IMR-90 (cell line): ENCODE measurements around the gene NXF1. TPM values are rescaled to one million over a fixed set of nuclear protein-coding genes. Genes with fewer than 3 reads are reported as not detected.

Source experiments
- ATAC-seq: fragments of 200-7000 bp; cut with Tn5 transposase; 2 replicates; pipeline ENCODE4 v1.9.1; 2020; ENCODE audit warnings: low read depth, mild to moderate bottlenecking, moderate library complexity
- BruUV-seq: library from RNA; stranded (reverse); fragments of 400-500 nt; replicated peaks from 2 replicates; lab custom pipeline; 2021; lab: Mats Ljungman, UMichigan
- CTCF ChIA-PET: fragments of 300-600 bp; formaldehyde crosslinking; extraction: SDS; loops from one replicate; lab custom pipeline; 2021; ENCODE audit warnings: antibody characterized with exemption; lab: Yijun Ruan, JAX
- POLR2A ChIA-PET: fragments of 300-600 bp; sonication (Branson Sonifier 250); formaldehyde crosslinking; loops from one replicate; lab custom pipeline; 2022; ENCODE audit warnings: antibody characterized with exemption; ENCODE audit not compliant: unreplicated experiment; lab: Charles Lee
- DNase-seq: peaks from one replicate; pipeline ENCODE4 v3.0.0; 2013
- H2AFZ ChIP-seq: replicated peaks from 2 replicates; pipeline ENCODE3; 2013; ENCODE audit warnings: low read length, mild to moderate bottlenecking; ENCODE audit not compliant: poor library complexity
- H2AK5ac ChIP-seq: 2 replicates; pipeline ENCODE4 v1.6.1; 2013; ENCODE audit warnings: low read depth, low read length, inconsistent platforms
- H2AK9ac ChIP-seq: replicated peaks from 2 replicates; pipeline ENCODE3; 2013; ENCODE audit warnings: mild to moderate bottlenecking, low read depth, low read length, moderate library complexity; ENCODE audit not compliant: poor library complexity
- H2BK120ac ChIP-seq: 2 replicates; pipeline ENCODE4 v1.6.1; 2013; ENCODE audit warnings: low read depth, low read length, inconsistent platforms
- H2BK15ac ChIP-seq: 3 replicates; pipeline ENCODE4 v1.6.1; 2013; ENCODE audit warnings: low read depth, low read length, inconsistent platforms
- H2BK20ac ChIP-seq: 2 replicates; pipeline ENCODE4 v1.6.1; 2013; ENCODE audit warnings: low read depth, mild to moderate bottlenecking, inconsistent platforms, low read length, moderate library complexity
- H2BK5ac ChIP-seq: 2 replicates; pipeline ENCODE4 v1.6.1; 2013; ENCODE audit warnings: mild to moderate bottlenecking, low read depth, low read length, inconsistent platforms; ENCODE audit not compliant: poor library complexity, severe bottlenecking
- H3K14ac ChIP-seq: replicated peaks from 2 replicates; pipeline ENCODE4 v1.6.1; 2013; ENCODE audit warnings: low read depth, low read length, inconsistent platforms
- H3K18ac ChIP-seq: 2 replicates; pipeline ENCODE4 v1.6.1; 2013; ENCODE audit warnings: low read depth, low read length, control low read depth
- H3K23ac ChIP-seq: 2 replicates; pipeline ENCODE4 v1.6.1; 2013; ENCODE audit warnings: low read depth, low read length, inconsistent platforms
- H3K27ac ChIP-seq: 2 replicates; pipeline ENCODE4 v1.5.1; 2013; ENCODE audit warnings: mild to moderate bottlenecking, control low read depth, low read length; ENCODE audit not compliant: insufficient read depth
- H3K27me3 ChIP-seq: 2 replicates; pipeline ENCODE4 v1.6.1; 2013; ENCODE audit warnings: low read length; ENCODE audit not compliant: control insufficient read depth, insufficient read depth
- H3K36me3 ChIP-seq: 2 replicates; pipeline ENCODE4 v1.6.1; 2013; ENCODE audit warnings: low read length, mixed read lengths; ENCODE audit not compliant: control insufficient read depth, insufficient read depth
- H3K4ac ChIP-seq: 2 replicates; pipeline ENCODE4 v1.6.1; 2013; ENCODE audit warnings: low read depth, low read length, inconsistent platforms
- H3K4me1 ChIP-seq: 2 replicates; pipeline ENCODE4 v1.6.1; 2013; ENCODE audit warnings: low read length, mixed read lengths; ENCODE audit not compliant: control insufficient read depth, insufficient read depth
- H3K4me2 ChIP-seq: 2 replicates; pipeline ENCODE4 v1.6.1; 2013; ENCODE audit warnings: low read depth, mild to moderate bottlenecking, control low read depth, low read length, moderate library complexity
- H3K4me3 ChIP-seq: 2 replicates; pipeline ENCODE4 v1.5.1; 2013; ENCODE audit warnings: low read depth, mild to moderate bottlenecking, control low read depth, low read length, moderate library complexity; ENCODE audit not compliant: insufficient read depth
- H3K56ac ChIP-seq: 2 replicates; pipeline ENCODE4 v1.6.1; 2013; ENCODE audit warnings: low read length, inconsistent platforms; ENCODE audit not compliant: insufficient read depth; ENCODE audit errors: extremely low read depth
- H3K79me1 ChIP-seq, 2 experiments: 2 replicates each; pipeline ENCODE4 v1.6.1; 2013; ENCODE audit warnings: low read length in 2 of 2, inconsistent platforms in 1 of 2, low read depth in 1 of 2
- H3K9ac ChIP-seq: 2 replicates; pipeline ENCODE4 v1.6.1; 2013; ENCODE audit warnings: low read depth, low read length, control low read depth
- H3K9me1 ChIP-seq: 2 replicates; pipeline ENCODE4 v1.6.1; 2013; ENCODE audit warnings: low read length, inconsistent platforms; ENCODE audit not compliant: insufficient read depth
- H3K9me3 ChIP-seq: 2 replicates; pipeline ENCODE4 v1.6.1; 2013; ENCODE audit warnings: low read length; ENCODE audit not compliant: control insufficient read depth, insufficient read depth
- H4K20me1 ChIP-seq: 2 replicates; pipeline ENCODE4 v1.6.1; 2013; ENCODE audit warnings: low read length, inconsistent platforms; ENCODE audit not compliant: insufficient read depth
- H4K5ac ChIP-seq: 2 replicates; pipeline ENCODE4 v1.6.1; 2013; ENCODE audit warnings: mild to moderate bottlenecking, low read depth, low read length, control low read depth
- H4K8ac ChIP-seq, 2 experiments: 2 replicates each; pipeline ENCODE4 v1.6.1; 2013; ENCODE audit warnings: low read depth in 2 of 2, low read length in 2 of 2, control low read depth in 1 of 2, inconsistent platforms in 1 of 2
- H4K91ac ChIP-seq: 2 replicates; pipeline ENCODE4 v1.6.1; 2013; ENCODE audit warnings: low read depth, low read length, inconsistent platforms; ENCODE audit not compliant: insufficient read depth
- SMC3 ChIP-seq: fragments of 150-350 bp; IDR thresholded peaks from 2 replicates; pipeline ENCODE4 v1.6.1; 2016; ENCODE audit warnings: low read depth, mild to moderate bottlenecking, antibody characterized with exemption, low read length, moderate library complexity
- WGBS, 2 experiments: methylation state at CpG; one replicate each; pipeline versions ENCODE4 v1.1.5 to v1.1.7; 2013; ENCODE audit warnings: missing lambda C conversion rate in 2 of 2; ENCODE audit not compliant: insufficient read length in 1 of 2; ENCODE audit errors: extremely low coverage in 2 of 2; 5-methylcytosine and 5-hydroxymethylcytosine counted together
- dilution Hi-C: fragments of 300-500 bp; cut with HindIII; formaldehyde crosslinking; loops from one replicate; pipeline ENCODE4 v1.14.3; 2018; ENCODE audit warnings: low sequenced_read_pairs; ENCODE audit not compliant: unreplicated experiment
- in situ Hi-C: fragments of 300-500 bp; cut with MboI; formaldehyde crosslinking; loops from 3 replicates; pipeline ENCODE4 v1.14.3; 2019; ENCODE audit warnings: low sequenced_read_pairs, inconsistent platforms, mixed read lengths
- intact Hi-C: fragments of 100-400 bp; cut with micrococcal nuclease; formaldehyde crosslinking; loops from 2 replicates; pipeline ENCODE4 v1.10.0; 2022
- polyA plus RNA-seq, 3 experiments: library from polyadenylated mRNA; depleted of rRNA; stranded (reverse); fragments of >200 nt; gene quantifications; 2 replicates each; pipeline ENCODE4 v1.2.3, GENCODE V29; 2012; ENCODE audit warnings: low replicate concordance in 1 of 3
- total RNA-seq: library from RNA; depleted of rRNA; stranded (reverse); fragments of >200 nt; gene quantifications from 2 replicates; pipeline ENCODE4 v1.2.3, GENCODE V29; 2012
- TF ChIP-seq, protein P1 (sequence below): fragments of 150-350 bp; IDR thresholded peaks from 2 replicates; pipeline ENCODE4 v1.6.1; 2017; ENCODE audit warnings: mild to moderate bottlenecking, antibody characterized with exemption, low read length, low read depth

Gene NXF1
- total and polyA plus RNA-seq, 2 of the 4 experiments (the other 2 are of a cell fraction): 26.3 to 97.4 TPM

DNA sequence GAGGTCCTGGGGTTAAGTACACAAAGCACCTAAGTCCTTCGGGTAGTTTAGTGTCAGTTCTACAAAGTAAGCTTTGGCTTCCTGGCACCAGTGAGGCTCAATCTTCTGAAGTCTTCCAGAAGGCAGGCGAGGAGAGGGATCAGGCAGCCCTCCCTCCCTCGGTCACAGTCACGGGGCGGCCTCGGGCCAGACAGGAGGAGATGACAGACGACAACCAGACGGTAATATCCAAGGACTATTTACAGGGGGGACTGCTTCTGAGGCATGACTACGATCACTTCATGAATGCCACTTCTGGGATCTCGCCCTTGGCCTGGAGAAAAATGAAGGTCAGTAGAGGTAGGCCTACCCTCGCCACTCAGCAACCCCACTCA, 13.1 kb downstream of the NXF1 start:
- H3K79me1 ChIP-seq: peaks cover 12 to 49% of the 10 kb centered on the region in 2 experiments
- WGBS, 2 experiments: no CpG with 5 or more reads among the region's 11 CpGs
- H3K14ac ChIP-seq: no peak overlapping the region; the same call in 1 of the 2 replicates
- POLR2A ChIA-PET: interaction anchor here (1.0 kb wide), 1 partner anchor 10 kb away, joined by 3 read pairs; no protein-coding TSS in a partner anchor
- H3K4ac ChIP-seq: peak overlapping the region; percentile 49; the same call in 1 of the 2 replicates
- H3K27ac ChIP-seq: peak overlapping the region; percentile 74
- peak overlapping the region; percentile 4 for H2AK9ac ChIP-seq
- no peak for TF ChIP-seq SMC3
- TF ChIP-seq, protein P1, sequence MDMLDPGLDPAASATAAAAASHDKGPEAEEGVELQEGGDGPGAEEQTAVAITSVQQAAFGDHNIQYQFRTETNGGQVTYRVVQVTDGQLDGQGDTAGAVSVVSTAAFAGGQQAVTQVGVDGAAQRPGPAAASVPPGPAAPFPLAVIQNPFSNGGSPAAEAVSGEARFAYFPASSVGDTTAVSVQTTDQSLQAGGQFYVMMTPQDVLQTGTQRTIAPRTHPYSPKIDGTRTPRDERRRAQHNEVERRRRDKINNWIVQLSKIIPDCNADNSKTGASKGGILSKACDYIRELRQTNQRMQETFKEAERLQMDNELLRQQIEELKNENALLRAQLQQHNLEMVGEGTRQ: 0 out of 2 replicates have a peak, but pooled peaks have one; percentile 4
- peak overlapping the region; percentile 82 to 89; a peak in 3 of 4 replicates for H4K8ac ChIP-seq
- H2AK5ac ChIP-seq: peak overlapping the region; percentile 68
- H2BK20ac ChIP-seq: no peak overlapping the region
- dilution Hi-C loops: no loop called here
- H3K4me1 ChIP-seq: peaks cover 12% of the 10 kb centered on the region
- peak overlapping the region; percentile 56 for H4K5ac ChIP-seq
- intact Hi-C loops: no loop called here
- in situ Hi-C loops: no loop called here
- H2BK15ac ChIP-seq: no peak overlapping the region
- DNase-seq: peak; percentile 18
- peak; percentile 3; the same call in 1 of the 2 replicates for ATAC-seq
- H2BK120ac ChIP-seq: no peak overlapping the region
- CTCF ChIA-PET: no interaction called here
- H3K4me2 ChIP-seq: peak overlapping the region; percentile 77
- peaks cover 7% of the 10 kb centered on the region for H4K20me1 ChIP-seq
- H2BK5ac ChIP-seq: peak overlapping the region; percentile 76
- peak overlapping the region; percentile 36; the same call in 1 of the 2 replicates for H3K18ac ChIP-seq
- peak overlapping the region; percentile 20; the same call in 1 of the 2 replicates for H4K91ac ChIP-seq
- H3K56ac ChIP-seq: no peak overlapping the region
- H3K36me3 ChIP-seq: peaks cover 55% of the 10 kb centered on the region
- H3K9me3 ChIP-seq: no peaks in the 10 kb centered on the region
- no peaks in the 10 kb centered on the region for H3K27me3 ChIP-seq
- H3K23ac ChIP-seq: peak overlapping the region; percentile 29; the same call in 1 of the 2 replicates
- H3K9me1 ChIP-seq: no peaks in the 10 kb centered on the region
- peak overlapping the region; percentile 52 for H3K9ac ChIP-seq
- peak overlapping the region; percentile 93; the same call in 1 of the 2 replicates for H3K4me3 ChIP-seq
- peak overlapping the region; percentile 28 for H2AFZ ChIP-seq
- no TSS peak for BruUV-seq
